Renal pelvis (tissue), 12 donors: ENCODE data around the gene RBM15. TPM values are rescaled to one million over a fixed set of nuclear protein-coding genes. Genes with fewer than 3 reads are reported as not detected.

Experiments used
- DNase-seq: peaks from one replicate; pipeline ENCODE4 v3.0.0-alpha.2; 2013
- long read RNA-seq, 16 experiments: transcript quantifications; one replicate each; lab custom pipeline, GENCODE V29; 2026
- polyA plus RNA-seq, 3 donors: library from polyadenylated mRNA; unstranded; fragments of 120-200 nt; gene quantifications; one replicate each; pipeline ENCODE4 v1.2.1, GENCODE V29; 2013; ENCODE audit not compliant: insufficient read length in 3 of 3

The RBM15 gene
- polyA plus RNA-seq, result 10 to 100 TPM; 10.4 to 16.0 (median 15.7) TPM
- long read RNA-seq, donor 1, partial matches to known transcripts, result 8 of 8 reads
- long read RNA-seq, donor 1, other reads (novel, unspliced or antisense), result 0 of 8 reads
- long read RNA-seq, donor 2, partial matches to known transcripts, result 0 of 1 reads
- long read RNA-seq, donor 2, other reads (novel, unspliced or antisense), result 0 of 1 reads
- long read RNA-seq, donor 3, full-length matches to known transcripts, result 6 of 6 reads
- long read RNA-seq, donor 3, partial matches to known transcripts, result 0 of 6 reads
- long read RNA-seq, donor 3, other reads (novel, unspliced or antisense), result 0 of 6 reads
- long read RNA-seq, donor 4, partial matches to known transcripts, result 0 of 1 reads
- long read RNA-seq, donor 4, other reads (novel, unspliced or antisense), result 0 of 1 reads
- long read RNA-seq, donor 5, partial matches to known transcripts, result 0 of 4 reads
- long read RNA-seq, donor 5, other reads (novel, unspliced or antisense), result 0 of 4 reads
- long read RNA-seq, donor 6, transcript RBM15-203 (1 exons, 3,368 nt), result major isoform, 6 of 7 reads
- long read RNA-seq, donor 6, partial matches to known transcripts, result 0 of 7 reads
- long read RNA-seq, donor 6, other reads (novel, unspliced or antisense), result 0 of 7 reads
- long read RNA-seq, donor 7, full-length matches to known transcripts, result 13 of 13 reads
- long read RNA-seq, donor 7, partial matches to known transcripts, result 0 of 13 reads
- long read RNA-seq, donor 7, other reads (novel, unspliced or antisense), result 0 of 13 reads
- long read RNA-seq, donor 8, partial matches to known transcripts, result 0 of 3 reads
- long read RNA-seq, donor 8, other reads (novel, unspliced or antisense), result 0 of 3 reads
- long read RNA-seq, donor 9, partial matches to known transcripts, result 0 of 4 reads
- long read RNA-seq, donor 9, other reads (novel, unspliced or antisense), result 0 of 4 reads
- long read RNA-seq, donor 10, transcript RBM15-203 (1 exons, 3,368 nt), result major isoform, 9 of 10 reads
- long read RNA-seq, donor 10, partial matches to known transcripts, result 0 of 10 reads
- long read RNA-seq, donor 10, other reads (novel, unspliced or antisense), result 0 of 10 reads
- long read RNA-seq, donor 11, transcript RBM15-203 (1 exons, 3,368 nt), result major isoform, 7 of 8 reads
- long read RNA-seq, donor 11, partial matches to known transcripts, result 0 of 8 reads
- long read RNA-seq, donor 11, other reads (novel, unspliced or antisense), result 0 of 8 reads
- long read RNA-seq, donor 12, transcript RBM15-203 (1 exons, 3,368 nt), result major isoform, 8 of 8 reads
- long read RNA-seq, donor 12, partial matches to known transcripts, result 0 of 8 reads
- long read RNA-seq, donor 12, other reads (novel, unspliced or antisense), result 0 of 8 reads
- long read RNA-seq, donor 13, partial matches to known transcripts, result 5 of 9 reads
- long read RNA-seq, donor 13, other reads (novel, unspliced or antisense), result 0 of 9 reads
- long read RNA-seq, donor 14, result 0 reads
- long read RNA-seq, donor 15, transcript RBM15-203 (1 exons, 3,368 nt), result major isoform, 8 of 8 reads
- long read RNA-seq, donor 15, partial matches to known transcripts, result 0 of 8 reads
- long read RNA-seq, donor 15, other reads (novel, unspliced or antisense), result 0 of 8 reads
- long read RNA-seq, donor 16, transcript RBM15-203 (1 exons, 3,368 nt), result major isoform, 5 of 5 reads
- long read RNA-seq, donor 16, partial matches to known transcripts, result 0 of 5 reads
- long read RNA-seq, donor 16, other reads (novel, unspliced or antisense), result 0 of 5 reads

GRCh38 chr1:110338886-110339406 lies at the start of gene RBM15:
RBM15 (plus strand) TSS chr1:110339377; CDS start chr1:110339406, 29 bp downstream.
- DNase-seq, result peak; percentile 100

DNA sequence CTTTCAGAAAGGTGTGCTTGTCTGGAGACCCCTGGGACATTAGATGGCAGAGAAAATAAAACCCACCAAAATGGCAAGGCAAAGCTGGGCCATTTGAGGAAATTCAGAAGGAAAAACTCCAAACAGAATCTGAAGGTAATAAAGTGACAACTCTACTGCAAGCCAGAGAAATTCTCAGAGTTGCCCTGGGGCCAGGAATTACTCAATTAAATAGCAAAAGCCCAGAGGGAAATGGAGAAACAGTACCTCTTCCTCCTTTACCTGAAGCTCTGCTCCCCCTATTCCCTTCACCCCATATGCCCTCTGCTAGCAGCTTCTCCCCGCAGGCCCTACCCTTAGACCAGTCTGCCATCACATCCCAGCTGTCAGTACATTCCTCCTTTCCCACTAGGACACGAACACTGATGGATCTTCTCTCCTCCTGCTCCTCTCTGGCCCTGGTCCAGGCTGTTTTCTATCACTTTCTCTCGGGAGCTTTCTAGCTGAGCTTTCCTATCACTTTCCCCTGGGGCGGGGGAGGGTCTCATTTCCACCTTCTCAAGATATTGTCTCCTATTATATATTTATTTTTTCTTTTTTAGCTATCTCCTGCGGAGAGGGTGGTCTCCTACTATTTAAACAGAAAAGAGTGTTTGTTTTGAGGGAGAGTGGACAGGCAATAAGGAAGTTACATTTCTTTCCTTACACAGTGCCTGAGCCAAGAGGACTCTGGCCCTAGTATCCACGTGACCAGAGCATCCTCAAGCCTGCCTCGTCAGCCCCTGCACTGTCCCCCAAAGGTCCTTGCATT lies 47.7 kb upstream of the RBM15 start:
- DNase-seq, result no peak

DNA sequence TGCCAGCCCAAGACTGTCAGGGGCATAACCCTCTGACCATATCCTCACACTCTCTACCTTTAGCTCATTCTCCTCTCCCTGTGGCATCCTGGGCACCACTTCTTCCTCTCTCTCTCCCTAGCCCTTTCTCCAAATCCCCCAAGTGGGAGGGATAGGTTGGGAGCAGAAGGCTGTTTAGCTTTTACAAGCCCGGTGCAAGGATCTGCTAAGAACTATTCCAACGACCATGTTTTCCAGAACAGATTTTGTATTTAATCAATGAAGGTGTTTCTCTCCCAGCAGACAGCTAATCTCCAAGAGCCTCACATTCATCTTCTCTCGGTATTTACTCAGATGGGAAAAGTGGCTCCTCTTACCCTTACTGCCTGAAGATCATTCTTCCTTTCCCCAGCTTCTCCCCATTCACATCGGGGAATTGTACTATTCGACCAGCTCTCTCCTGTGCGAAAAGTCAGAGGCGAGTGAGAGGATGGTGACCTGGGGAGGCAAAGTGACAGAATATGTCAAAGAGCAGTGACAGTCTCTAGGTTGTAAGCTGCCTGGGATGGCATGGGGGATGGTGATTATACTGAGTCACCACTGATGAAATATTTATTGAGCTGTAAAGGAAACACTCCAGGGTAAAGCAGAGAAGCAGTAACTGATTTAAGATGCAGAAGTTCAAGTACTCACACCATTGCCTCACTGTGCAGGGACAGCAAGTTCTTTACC lies 47.0 kb upstream of the RBM15 start:
- DNase-seq, result no peak

- DNase-seq, result no peak
Observed at GRCh38 chr1:110293601-110294104, 45.5 kb upstream of the RBM15 start.

DNA sequence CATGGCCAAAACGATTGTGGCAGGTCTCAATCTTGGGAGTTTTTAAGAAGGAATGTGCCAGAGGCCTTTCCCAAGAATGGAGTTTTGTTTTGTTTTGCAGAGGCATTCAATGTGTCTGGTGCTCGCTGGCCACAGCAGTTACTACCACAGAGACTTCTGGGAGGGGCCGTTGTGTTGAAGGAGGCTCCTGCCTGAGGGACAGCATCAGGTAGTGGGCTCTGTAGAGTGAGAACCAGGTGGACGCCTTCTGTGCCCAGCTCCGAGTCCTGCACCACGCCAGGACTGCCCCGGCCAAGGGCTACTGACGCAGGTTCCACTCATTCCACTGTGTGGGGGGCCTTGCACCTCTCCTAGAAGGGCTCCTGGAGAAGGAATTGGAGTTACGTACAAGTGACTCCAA lies 44.9 kb upstream of the RBM15 start:
- no peak for DNase-seq

- DNase-seq, result no peak
Observed at GRCh38 chr1:110298991-110299390, 40.2 kb upstream of the RBM15 start.

DNA sequence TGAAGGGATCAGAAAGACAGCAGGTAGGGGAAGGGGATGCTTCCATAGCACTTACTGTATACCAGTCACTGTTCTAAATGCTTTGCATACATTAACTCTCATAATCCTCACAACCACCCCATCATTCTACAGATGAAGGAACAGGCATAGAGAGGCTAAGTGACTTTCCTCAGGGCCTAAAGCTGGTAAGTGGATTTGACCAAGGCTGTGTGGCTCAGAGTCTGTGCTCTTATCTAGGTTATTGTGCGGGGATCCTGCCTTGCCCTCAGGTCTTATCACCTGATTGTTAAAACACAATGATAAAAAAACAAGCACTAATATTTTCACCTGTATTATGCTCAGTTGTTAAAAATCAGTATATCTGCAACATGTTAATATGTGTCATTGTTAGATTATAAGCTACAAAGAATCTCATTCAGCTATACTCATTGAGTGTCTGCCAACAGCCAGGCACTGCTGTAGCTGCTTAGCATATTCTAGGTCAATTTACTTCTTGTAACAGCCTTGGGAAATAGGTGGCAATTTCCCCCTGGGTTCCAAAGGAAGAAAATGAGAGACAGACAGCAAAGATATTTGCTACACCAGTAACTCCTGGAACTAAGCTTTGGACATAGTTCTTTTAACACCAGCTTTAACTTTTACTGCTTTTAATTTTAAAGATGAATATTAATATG lies 38.6 kb upstream of the RBM15 start:
- DNase-seq, result no peak

DNA sequence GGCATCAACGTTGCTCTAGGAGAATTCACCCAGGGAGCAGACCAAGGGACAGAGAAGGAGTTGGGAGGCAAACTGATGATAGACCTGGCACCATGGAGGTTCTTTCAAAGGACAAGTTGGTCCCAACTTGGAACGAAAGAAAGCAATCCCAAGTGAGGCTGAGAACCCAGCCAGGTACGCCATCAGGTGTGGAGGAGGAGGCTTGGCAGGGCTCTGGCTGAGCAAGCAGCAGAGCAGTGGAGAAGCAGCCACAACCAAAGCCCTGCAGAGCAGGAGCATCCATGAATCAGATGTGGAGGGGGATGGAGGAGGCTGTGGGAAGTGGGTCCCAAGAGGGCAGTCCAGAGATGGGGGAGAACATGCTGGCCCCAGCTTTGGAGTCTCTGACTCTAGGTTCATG lies 36.3 kb upstream of the RBM15 start:
- DNase-seq, result no peak

- no peak for DNase-seq
Observed at GRCh38 chr1:110305900-110306420, 33.2 kb upstream of the RBM15 start.

- DNase-seq, result no peak
Observed at GRCh38 chr1:110307239-110307974, 31.8 kb upstream of the RBM15 start.

DNA sequence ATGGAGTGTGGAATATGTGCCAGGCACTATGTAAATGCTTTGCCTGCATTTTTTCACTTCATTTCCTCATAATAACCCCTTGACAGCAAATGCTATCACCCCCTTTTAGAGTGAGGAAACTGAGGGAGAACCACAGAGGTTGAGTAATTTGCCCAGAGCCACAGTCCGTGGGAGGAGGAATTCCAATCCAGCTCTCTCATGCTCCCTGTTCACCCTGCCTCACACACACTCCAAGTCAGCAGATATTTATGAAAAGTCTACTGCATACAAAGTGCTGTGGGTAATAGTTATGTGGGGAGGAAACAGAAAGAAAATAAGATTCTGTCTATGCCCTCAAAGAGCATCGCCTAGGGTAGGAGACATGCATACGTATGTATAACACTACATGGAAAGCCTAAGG lies 30.9 kb upstream of the RBM15 start:
- no peak for DNase-seq

- no peak for DNase-seq
Observed at GRCh38 chr1:110309139-110309538, 30.0 kb upstream of the RBM15 start.

DNA sequence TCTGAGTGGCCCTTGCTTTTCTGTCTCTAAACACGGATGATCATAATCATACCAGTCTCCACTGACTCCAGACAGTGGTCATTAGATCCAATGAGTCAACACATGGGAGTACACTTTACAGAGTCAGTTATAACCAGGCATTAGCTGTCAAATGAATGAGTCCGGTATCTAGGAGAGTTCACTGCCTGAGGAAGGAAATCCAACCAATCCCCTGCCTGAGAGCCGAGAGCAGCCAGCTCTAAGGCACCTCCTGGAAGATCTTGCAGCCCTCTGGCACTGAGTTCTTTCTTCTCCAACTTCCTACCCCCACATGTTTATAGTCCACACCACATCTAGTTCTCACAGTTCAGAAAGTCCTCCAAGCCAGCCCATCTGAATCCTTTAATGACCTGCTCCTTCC lies 29.4 kb upstream of the RBM15 start:
- DNase-seq, result no peak

DNA sequence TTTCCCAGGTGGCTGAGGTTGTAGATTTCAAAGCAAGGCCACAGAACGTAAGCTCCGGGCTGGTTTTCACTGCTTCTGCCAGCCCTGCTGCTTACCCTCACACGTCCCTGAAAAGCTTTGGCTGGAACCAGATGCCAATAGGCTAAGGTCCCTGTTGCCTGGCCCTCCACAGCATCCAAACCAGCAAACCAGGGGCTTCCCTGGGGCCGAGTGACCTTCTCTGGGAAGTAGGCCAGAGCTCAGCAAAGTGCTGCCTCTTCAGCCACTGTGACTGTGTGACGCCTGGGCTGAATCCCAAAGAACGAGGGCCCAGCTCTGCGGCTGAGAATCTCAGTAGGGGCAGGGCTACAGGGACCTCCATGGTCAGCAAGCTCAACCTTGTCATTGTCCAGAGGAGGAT lies 28.9 kb upstream of the RBM15 start:
- DNase-seq, result no peak

- peak; percentile 51 for DNase-seq
Observed at GRCh38 chr1:110312188-110313121, 26.7 kb upstream of the RBM15 start.

- DNase-seq, result no peak
Observed at GRCh38 chr1:110316735-110317134, 22.4 kb upstream of the RBM15 start.
